Measurements from ENCODE around the gene ST14.
"Not testable (repeated sequence)": the region's sequence is repeated elsewhere in the genome, so short reads cannot be mapped to it uniquely, and the experiment has no call there.

ST14 gene

GRCh38 chr11:130211144-130211543 is 51.6 kb downstream of the ST14 start:
- no peak for FAIRE-seq

- no peak for FAIRE-seq
These were observed 52.3 kb downstream of the ST14 start for GRCh38 chr11:130211781-130212401.

- FAIRE-seq: no peak
These were observed 52.9 kb downstream of the ST14 start for GRCh38 chr11:130212431-130212961.

GRCh38 chr11:130213143-130213978 is 53.8 kb downstream of the ST14 start:
- FAIRE-seq: no peak

GRCh38 chr11:130213979-130214281 is 54.3 kb downstream of the ST14 start:
- no peak for FAIRE-seq

- no peak for FAIRE-seq
These were observed 55.4 kb downstream of the ST14 start for GRCh38 chr11:130214861-130215530.

GRCh38 chr11:130215531-130216220 is 56.1 kb downstream of the ST14 start:
- FAIRE-seq: no peak

- FAIRE-seq: no peak
These were observed 56.6 kb downstream of the ST14 start for GRCh38 chr11:130216221-130216550.

GRCh38 chr11:130216591-130217132 is 57.1 kb downstream of the ST14 start:
- no peak for FAIRE-seq

GRCh38 chr11:130217133-130218031 is 57.8 kb downstream of the ST14 start:
- no peak for FAIRE-seq

GRCh38 chr11:130218501-130219070 is 59.0 kb downstream of the ST14 start:
- no peak for FAIRE-seq

GRCh38 chr11:130219148-130219547 is 59.6 kb downstream of the ST14 start:
- FAIRE-seq: no peak

GRCh38 chr11:130220311-130221035 is 60.9 kb downstream of the ST14 start:
- FAIRE-seq: no peak

- no peak for FAIRE-seq
These were observed 63.8 kb downstream of the ST14 start for GRCh38 chr11:130223291-130223971.

- no peak for FAIRE-seq
These were observed 67.8 kb downstream of the ST14 start for GRCh38 chr11:130227373-130227772.

GRCh38 chr11:130233486-130233885 is 73.9 kb downstream of the ST14 start:
- FAIRE-seq: not testable (repeated sequence)

GRCh38 chr11:130233888-130234287 is 74.3 kb downstream of the ST14 start:
- FAIRE-seq: not testable (repeated sequence)

- FAIRE-seq: no peak
These were observed 74.7 kb downstream of the ST14 start for GRCh38 chr11:130234315-130234714.

GRCh38 chr11:130237282-130238006 is 77.9 kb downstream of the ST14 start:
- FAIRE-seq: no peak

- FAIRE-seq: no peak
These were observed 82.1 kb downstream of the ST14 start for GRCh38 chr11:130241713-130242112.
